ENCODE results near the gene SMAD7. TPM values are rescaled to one million over a fixed set of nuclear protein-coding genes. Genes with fewer than 3 reads are reported as not detected.

Gene SMAD7
- polyA plus RNA-seq, 4 donors: 31.7 to 69.3 (median 64.3) TPM

DNA sequence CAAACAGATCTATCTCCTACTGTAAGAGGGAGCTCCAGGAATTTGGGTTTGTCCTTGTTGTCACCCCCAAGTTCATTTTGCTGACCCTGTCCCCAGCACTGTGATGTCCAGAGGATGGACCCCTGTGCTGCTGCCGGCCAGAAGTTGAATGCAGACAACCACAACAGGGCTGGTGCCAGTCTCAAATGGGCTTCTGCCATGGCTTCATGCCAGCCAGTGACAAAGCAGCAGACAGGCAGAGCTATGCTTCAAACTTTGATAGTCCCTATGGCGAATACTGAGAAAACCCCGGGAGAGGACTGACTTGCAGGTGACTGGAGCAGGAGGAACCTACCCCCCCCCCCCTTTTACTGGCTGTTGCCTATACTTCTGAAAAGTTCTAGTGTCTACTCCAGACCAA is 3.2 kb downstream of the SMAD7 start:
- DNase-seq (ENCODE audit: low read depth in 4 of 4, low spot score in 3 of 4): no peak

DNA sequence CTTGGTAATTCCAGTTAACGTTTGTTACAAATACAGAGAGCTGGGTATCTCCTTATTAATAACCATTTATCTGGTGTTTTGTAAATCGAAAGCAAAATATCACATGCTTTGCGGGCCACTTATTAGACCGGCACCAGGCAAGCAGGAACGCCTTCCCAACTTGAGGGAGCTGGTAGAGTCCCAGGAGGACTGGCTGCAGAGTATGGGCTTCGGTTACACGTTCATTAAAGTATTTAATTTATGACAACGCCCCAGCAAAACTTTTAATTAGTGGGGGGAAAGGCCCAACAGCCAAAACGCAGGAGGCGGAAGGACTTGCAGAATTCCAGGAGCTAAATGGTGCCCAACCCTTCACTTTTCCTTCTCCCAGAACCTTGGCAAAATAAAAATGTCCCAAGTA is 3.7 kb downstream of the SMAD7 start:
- no peak for DNase-seq (ENCODE audit: low read depth in 4 of 4, low spot score in 3 of 4)

DNA sequence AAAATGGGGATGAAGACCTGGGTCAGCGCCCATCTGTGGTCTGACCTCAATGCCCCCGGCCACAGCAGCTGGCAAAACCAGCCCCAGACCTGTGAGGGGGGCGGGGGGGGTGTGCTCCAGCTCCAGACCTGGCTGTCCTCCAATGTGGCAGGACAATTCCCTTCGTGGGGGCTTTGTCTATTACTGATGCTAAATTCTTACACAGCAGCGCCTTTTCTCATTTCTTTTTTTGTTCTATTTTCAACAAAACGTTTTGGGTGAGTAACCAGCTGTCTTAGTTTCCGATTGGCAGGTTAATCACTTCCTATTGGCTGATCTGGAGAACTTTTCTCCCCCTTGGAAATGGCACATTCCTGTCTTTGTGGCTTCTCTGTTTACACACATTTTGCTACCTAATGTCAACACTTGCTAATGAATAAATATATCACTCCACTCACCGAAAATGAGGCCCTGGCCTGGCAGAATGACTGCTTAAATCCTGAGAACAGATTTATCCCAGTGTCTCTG is 4.4 kb downstream of the SMAD7 start:
- DNase-seq (ENCODE audit: low read depth in 4 of 4, low spot score in 3 of 4): no peak

DNA sequence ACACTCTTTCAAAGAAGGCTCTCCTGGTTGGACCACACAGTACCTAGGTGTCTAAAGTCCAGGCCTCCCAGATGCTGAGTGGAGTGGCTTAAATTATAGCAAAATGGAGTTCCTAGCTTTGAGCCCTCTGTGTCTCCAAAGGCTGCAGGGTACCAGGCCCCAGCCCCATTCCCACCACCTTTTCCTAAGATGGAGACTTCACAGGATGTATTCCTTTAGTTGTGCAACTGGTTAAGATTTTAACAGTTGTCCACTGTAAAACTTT is 4.9 kb downstream of the SMAD7 start:
- no peak for DNase-seq (ENCODE audit: low read depth in 4 of 4, low spot score in 3 of 4)

DNA sequence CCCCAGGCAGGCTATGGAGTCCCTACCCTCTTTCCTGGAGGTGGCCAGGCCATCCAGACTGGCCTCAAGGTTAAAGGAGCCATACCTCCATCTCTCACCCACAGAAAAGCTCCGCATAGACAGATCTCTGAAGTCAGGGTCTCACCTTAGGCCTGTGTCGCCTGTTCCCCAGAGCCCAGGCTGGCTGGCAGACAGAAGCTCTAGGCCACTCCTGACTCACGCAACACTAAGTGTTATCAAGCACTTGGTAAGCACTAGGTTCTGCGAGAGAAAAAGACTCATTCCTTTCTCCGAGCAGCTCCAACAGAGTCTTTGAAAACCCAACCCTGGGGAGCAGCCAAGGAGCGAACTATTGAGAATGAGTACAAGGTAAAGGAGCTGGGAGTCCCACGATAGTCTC is 6.1 kb downstream of the SMAD7 start:
- DNase-seq (ENCODE audit: low read depth in 4 of 4, low spot score in 3 of 4): no peak

DNA sequence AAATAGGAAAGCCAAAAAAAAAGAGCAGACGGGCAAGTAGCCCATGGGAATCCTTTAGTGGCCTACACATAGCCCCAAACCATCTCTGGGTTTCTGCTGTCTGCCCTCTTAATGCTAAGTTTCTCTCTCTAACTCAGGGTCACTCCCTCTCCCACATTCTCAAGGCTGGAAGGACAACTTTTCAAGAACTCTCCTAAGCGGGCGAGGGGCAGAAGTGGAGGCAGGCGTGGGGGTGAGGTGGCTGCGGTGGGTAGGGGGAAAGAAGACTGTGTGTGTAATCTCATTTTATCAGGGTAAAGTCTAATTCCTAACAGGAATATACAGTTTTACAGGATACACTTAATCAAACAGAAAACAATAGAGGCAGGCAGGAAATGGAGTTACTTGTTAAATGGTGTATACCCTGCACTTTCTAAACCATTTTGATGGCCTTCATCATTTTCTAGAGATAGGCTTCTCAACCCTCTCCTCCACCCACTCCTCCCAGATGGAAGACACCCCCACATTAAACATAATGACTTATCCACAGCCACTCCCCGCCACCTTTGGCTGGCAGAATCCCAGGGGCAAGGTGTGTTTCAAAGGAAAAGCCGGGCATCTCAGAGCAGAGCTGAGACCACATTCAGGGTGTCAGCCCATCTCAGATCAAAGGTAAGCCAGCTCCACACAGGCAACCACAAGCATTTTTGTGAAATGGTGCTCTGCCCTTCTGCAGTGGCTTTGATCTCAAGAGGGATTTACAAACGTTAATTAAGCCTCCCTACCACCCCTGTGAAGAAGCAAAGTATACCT is 6.8 kb downstream of the SMAD7 start:
- DNase-seq (ENCODE audit: low read depth in 4 of 4, low spot score in 3 of 4): no peak

DNA sequence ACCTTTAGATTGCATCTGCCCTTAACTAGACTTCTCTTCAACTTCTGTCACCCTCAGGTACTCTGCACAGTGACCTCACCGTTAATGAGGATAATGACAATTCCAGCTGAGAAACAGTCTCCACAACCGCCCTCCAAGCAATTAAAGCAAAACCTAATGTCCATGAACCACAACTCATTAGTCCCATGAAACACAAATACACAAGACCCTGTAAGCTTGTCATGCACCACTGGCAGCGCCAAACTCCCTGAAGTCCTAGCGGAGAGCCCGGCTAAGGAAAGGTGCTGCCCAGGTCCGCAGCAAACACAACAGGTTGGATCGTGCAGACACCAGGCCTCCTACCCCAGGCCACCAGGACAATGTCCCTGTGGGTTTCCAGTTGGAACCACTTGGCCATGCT is 7.4 kb downstream of the SMAD7 start:
- no peak for DNase-seq (ENCODE audit: low read depth in 4 of 4, low spot score in 3 of 4)

DNA sequence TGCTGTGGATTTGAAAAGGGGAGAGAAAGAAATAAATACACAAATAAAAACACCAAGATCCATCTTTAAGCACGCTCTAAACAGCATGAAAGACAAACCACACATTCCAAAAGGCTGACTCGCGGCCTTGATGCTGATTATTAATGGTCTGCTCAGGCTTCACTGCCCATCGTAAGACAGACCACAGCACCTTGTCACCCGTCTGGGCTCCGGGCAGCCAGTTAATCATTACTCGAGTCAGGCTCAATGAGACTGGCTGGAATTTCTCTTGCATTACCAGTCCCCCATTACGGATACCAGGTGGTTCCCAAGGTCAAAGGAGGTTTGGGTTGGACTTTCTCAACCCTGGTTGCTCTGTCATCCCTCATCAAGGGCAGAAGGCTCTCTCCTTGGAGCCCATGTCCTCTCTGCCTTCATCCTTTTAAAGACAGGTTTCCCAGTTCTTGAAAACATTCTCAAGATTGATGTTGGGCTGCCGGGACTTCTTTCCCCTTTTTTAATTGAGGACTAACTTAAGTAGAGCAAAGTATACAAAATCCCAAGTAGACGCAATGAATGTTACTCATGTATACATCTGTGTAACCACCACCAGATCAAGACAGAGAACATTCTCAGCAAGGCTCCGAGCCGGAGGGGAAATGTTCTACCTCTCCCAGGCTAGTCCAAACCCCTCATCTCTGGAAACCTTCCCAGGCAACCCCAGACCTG is 8.1 kb downstream of the SMAD7 start:
- peak in 3 of 4 donors; percentile 73 to 84 (median 82) for DNase-seq (ENCODE audit: low read depth in 4 of 4, low spot score in 3 of 4)

DNA sequence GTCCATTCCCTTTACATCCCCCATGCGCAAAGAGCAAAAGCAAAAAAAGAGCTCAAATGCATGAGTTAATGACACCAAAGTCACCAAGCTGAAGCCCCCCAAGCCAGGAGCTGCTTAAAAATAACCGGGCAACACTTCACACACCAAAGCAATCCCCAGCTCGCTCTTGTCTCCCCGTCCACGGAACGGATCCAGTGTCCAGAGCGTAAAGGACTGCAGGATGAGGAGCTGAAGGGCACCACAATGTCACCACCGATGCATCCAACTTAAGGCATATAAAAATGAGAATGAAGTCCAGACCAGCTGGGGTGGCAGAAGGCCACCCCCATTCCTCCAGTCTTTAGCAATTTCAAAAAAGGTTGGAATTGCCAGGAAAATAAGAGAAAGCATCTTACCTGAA is 8.7 kb downstream of the SMAD7 start:
- no peak for DNase-seq (ENCODE audit: low read depth in 4 of 4, low spot score in 3 of 4)

DNA sequence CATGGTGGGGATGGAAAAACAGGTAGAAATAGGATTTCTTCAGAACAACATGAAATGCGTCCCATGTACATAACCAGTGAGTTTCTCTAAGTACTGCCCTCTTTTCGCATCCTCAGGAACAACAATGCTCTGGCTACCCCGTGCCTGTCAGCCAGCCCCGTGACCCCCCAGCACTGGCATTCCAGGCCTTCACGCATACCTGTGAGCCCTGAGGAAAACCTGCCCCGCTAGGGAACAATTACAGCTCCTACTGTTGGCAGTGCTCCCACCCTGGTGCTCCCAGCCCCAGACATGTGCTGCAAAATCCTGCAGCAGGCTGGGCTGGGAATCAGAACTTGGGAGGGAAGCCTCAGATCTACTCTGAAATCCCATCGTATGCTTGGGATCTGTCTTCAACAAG is 9.1 kb downstream of the SMAD7 start:
- no peak for DNase-seq (ENCODE audit: low read depth in 4 of 4, low spot score in 3 of 4)

DNA sequence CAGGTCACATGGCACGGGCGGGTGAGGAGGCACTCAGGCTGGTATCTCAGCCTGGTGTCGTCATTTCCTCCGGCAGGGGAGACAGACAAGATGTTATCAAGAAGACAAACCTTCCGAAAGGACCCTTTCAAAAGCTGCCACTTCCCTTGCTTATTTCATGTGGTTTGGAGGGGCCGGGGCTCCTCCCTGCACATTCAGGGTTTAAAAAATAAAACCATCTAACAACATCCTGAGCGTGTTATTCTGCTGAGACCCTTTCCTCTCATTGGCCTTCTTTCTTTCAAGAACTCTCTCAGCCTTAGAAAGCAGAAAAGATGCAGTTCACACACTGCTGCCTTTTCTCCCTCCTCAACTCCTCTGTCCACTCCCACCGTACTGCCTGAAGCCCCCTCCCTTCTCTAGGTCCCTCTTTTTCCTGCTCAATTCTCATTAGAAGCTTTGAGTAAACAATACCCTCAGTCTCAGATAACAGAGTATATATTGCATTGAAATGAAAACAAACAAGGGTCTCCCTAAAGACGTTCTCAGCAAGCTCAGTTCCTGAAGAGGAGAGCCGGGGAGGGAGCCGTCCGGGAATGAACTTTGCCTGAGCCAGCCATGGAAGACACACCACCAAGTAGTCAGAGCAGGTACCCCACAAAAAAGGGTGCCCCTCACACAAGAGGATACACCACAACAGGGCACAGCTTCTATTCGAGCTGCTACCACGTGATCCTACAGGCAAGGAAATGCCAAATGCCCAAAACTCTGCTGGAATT is 9.7 kb downstream of the SMAD7 start:
- no peak for DNase-seq (ENCODE audit: low read depth in 4 of 4, low spot score in 3 of 4)

DNA sequence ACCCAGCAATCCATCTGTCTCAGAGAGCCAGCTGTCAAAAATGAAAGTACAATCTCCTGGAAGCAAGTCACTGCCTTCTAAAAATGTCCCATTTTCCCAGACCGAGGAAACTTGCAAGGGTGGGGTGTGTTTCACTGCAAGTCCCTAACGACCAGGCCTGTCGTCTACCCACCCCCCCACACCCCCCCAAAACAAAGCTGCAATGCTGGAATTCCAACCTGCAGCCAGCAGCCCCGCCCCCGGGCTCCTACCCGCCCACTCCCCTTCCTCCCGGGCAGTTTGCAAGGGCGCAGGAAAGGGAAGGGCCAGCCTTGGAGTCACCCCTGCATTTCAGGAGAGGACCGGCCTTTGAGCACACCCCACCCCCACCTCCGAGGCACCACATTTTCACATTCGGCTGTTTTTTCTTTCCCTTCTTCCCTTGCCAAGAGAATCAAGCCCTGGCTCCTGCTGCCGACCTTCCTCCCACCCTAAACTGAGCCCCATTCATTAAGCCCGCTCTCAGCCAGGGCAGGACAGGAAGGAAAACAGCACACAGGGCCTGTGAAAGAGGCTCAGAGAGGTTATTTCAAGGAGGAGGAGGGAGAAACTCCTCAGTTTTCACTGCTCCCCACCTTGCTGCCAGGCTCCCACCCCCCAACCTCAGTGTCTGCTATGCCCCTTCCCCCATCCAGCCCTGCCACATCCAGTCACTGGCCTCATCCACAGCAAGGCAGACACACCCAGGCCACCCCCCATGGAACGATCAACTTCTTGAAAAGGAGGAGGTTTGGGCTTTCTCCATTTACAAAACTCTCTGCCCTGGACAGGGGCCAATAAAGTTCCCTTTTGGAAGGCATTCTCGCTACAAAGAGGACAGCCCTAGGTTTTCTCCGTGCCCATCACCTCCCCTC is 11.3 kb downstream of the SMAD7 start:
- no peak for DNase-seq (ENCODE audit: low read depth in 4 of 4, low spot score in 3 of 4)

DNA sequence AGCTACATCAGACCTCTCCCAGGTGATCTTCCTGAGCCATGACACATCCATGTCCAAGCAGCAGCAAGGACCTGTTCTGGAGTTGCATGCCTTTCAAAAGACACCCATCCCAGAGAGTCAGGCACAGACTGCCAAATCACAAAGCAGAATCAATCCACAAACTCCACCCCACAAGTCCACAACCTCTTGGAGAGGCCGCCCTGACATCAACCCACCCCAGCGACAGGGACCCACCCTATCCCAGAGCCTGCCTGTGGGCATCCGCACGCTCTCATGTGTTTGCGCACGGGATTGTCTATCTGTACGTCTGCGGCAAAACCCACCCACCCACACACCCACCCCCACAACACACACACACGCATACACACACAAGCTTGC is 11.9 kb downstream of the SMAD7 start:
- no peak for DNase-seq (ENCODE audit: low read depth in 4 of 4, low spot score in 3 of 4)

DNA sequence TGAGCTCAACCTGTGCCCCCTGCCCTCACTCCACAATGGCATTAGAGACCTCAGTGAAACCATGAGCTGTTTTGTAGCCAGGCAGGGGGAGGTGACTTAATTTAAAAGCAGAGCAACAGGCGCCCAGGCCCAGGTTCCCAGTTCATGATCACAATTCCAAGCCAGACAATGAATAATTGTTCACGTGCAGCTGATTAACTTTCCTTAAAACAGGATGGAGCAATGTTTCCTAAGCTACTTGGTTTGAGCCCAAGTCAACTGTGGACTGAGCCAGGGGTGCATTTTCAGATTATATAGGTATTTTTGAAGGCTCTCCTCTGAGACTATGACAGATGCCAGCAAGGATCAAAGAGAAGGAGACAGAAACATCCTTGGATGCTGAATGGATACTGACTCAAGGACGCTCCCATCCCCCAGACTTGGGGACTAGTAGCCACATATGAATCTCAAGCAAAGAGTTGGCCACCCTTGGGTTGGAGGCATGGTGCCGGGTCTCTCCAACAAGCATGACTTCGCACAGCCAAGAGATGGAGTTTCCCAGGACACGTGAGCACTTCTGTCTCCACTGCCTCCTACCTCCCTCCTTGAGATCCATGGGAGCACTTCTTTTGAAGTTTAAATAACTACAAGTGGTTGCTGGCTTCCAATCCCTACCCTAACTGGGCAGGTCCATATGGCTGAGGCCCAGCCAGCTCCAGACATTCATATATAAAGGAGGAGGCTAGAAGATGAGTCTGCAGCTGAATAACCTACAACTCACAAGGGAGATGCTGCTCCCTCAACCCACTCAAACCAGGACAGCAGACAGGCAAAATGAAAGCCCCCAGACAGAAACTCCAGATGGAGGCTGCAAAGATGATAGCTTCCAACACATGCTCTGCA is 12.7 kb downstream of the SMAD7 start:
- no peak for DNase-seq (ENCODE audit: low read depth in 4 of 4, low spot score in 3 of 4)

DNA sequence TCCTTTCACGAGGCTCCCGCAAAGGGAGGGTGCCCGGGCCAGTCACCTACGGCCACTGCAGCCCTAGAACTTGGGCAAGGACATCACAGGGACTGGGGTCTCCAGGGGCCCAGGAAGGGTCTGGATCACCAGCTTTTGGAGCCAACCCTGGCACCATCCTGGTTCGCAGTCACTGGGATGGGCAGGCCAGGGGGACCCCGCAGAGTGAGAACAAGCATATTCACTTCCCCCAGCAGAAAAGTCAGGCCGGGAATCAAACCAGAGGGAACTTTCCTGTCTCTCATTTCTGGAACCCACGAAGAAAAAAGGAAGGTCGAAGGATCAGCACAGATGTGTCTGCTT is 15.4 kb downstream of the SMAD7 start:
- no peak for DNase-seq (ENCODE audit: low read depth in 4 of 4, low spot score in 3 of 4)

DNA sequence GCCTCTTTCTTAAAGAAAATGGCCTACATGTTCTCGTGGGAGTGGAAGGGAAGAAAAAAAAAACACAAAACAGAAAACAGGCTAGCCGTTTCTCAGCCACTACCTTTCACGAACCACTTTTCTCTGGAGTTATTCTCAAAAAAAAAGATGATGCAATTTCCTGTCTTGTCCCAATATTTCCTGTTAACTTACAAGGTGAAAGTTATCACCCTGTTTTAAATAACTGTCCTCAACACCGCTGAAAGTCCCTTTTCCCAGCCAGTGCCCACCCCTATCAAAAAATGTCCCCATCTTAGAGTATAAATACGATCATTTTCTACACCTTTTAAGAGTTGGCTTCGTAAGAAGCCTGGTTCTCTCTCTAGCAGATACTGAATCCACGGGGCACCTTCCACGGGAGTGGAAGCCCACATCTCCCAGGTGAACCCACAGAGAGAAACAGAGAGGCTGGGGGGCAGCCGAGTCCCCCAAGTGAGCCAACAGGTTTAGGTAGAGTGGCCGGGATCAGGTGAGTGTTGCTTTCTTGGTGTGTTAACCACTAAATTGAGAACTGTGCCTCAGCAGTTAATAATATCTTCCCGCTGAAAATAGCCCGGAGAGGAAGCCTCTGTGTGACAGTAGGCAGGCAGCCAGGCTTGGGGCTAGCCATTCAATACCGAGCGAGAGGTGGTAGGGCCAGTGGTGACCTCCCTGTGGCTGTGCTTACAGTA is 15.9 kb downstream of the SMAD7 start:
- DNase-seq (ENCODE audit: low read depth in 4 of 4, low spot score in 3 of 4): no peak

DNA sequence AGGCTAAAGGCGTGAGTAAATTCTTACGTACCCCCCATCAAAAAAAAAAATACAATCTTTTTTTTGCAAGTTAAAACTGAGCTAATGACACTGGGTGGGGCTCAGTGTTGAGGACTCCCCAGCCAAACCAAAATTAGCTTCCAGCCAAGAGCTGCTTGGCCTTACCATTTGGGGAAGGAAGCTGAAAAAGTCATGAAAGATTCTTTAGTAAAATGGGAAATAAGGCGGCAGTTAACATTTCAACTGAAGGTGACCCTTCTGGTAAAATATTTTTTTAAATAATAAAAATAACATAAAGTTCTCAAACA is 16.4 kb downstream of the SMAD7 start:
- no peak for DNase-seq (ENCODE audit: low read depth in 4 of 4, low spot score in 3 of 4)

DNA sequence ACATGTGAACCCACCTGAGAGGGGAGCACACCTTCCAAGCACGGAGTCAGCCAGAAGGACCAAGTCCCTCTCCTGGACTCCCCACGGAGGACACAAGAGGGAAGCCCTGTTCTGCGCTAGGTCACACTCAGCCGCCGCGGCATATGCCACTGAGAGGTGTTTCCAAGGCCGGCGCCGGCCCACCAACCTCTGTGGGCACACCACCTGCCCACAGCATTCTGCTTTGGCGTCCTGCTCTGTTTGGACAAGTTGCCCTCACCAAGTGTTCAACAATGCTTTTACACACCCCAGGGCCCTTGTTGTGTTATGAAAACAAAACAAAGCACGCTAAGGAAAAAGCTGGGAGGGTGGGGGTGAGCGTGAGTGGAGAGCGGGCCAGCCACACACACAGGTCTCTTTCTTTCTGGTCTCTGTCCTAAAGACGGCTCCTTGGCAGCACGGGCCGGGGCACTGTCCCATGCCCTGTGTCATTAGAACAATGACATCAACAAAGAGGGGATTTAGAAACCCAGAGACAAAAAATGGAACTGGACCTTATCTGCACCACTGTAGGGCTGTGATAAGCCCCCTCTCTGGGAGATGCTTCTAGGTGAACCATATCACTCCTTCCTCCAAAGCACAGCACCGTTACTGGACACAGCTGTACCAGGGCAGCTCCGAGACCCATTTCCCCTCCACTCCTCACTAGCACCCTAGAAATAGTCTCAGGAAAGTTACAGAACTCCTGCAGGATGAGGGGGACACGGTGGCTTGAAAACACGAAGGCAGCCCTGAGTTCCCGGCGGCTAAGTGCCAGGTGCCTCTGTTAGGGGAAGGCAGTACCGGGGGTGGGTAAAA is 17.0 kb downstream of the SMAD7 start:
- DNase-seq (ENCODE audit: low read depth in 4 of 4, low spot score in 3 of 4): no peak

All from left renal pelvis (tissue), 4 donors.